GM19463 (cell line): Measurements from ENCODE around the gene RLBP1.

ENCODE experiments used
- ATAC-seq: cut with Tn5 transposase; IDR thresholded peaks from one replicate; pipeline ENCODE4 v1.9.1; 2021; ENCODE audit warnings: mild to moderate bottlenecking, moderate library complexity; ENCODE audit not compliant: unreplicated experiment

The RLBP1 gene

DNA sequence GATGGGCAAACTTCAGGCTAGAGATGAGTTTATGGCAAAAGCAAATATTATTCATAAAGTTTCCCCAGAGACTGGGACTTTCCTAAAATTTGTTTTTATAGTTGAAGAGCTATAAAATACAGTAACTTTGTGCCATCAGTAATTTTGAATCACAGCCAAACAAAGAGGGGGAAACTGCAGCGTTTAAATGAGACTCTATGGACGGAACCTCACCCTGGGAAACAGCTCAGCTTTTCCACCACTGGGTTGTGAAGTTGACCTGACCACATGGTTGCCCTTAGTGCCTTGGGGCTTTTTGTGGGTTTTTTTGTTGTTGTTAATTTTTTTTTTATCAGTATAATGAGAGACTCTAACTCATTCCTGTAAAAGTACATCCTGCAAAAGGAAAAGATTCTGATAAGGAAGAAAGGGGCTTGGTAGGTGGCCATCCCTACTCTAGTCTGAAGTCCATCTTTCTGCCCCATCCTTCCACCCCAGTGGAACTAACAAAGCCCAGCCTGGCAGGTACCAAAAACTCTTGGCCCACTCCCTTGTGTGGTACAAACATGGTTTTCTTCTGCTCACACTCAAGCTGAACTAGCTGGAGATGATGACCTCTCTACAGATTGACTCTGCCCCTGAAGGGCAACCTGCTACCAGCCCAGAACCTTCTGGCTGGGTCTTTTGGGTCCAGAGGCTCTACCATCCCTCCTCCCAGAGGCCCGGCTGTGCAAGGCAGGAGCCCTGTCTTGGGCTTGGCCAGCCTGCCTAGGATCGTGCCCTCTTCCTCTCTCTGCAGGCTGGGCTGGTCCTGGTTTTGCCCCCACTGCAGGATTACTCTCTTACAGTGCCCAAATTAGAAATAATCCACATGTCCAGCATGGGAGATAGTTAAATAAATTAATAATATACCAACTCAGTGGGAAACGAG, 41.2 kb downstream of the RLBP1 start:
- ATAC-seq: peak; percentile 60

DNA sequence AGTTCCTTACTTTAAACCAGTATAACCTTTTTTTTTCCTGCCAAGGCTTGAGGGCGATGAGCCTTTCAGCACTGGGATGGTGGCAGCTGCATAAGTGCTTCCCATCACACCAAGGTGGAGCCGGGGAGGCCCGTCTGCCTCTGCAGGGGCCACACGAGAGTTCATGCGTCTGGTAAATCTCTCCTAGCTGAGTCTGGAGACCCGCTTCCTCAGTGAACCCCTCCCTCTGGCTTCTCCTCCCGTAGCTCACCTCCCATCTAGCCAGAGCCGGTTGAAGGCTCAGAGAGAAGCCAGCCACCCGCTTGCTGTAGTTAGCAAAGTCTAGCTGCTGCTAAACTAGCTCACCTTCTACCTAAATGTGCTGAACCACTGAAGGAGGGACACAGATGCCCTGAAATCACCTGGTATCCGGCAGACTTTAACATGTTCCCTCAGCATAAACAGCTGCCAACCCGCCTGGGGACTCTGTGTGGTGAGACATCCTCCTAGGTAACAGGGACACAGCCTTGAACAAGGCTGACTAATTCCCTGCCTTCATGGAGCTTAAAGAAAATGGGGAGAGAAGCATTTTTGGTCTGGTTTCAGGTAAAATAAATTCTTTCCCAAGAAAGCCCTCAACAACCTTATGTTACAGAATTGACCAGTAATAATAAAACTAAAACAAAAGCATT, 42.9 kb downstream of the RLBP1 start:
- ATAC-seq: no peak

DNA sequence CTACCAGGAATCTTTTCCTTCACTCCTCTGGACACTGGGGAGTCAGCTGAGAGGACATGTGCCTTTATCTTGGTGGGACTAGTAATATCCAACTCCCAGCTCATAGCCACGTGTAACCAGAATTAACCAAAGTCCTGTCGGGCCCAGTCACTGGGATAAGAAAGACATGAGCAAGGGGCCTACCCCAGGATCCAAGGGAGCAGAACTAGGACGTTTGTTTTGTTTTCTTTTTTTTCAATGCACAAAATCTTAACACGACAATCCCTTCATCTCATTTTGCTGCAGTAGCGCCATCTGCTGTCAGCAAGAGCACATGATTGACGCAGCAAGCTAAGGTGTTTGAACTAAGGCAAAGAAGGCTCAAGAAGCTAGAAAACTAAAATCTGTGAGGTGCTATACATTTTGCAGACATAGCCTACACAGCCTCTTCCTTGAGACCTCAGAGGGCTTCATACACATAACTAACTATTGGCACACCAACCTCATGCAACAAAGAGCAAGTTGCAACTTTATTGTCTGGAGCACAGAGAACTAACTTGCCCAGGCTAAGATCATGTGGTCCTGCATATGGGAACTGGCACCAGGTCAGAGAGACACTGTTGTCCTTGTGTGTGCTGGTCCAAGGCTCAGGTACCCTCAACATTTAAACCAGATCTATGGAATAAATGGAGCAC, 43.6 kb downstream of the RLBP1 start:
- no peak for ATAC-seq

DNA sequence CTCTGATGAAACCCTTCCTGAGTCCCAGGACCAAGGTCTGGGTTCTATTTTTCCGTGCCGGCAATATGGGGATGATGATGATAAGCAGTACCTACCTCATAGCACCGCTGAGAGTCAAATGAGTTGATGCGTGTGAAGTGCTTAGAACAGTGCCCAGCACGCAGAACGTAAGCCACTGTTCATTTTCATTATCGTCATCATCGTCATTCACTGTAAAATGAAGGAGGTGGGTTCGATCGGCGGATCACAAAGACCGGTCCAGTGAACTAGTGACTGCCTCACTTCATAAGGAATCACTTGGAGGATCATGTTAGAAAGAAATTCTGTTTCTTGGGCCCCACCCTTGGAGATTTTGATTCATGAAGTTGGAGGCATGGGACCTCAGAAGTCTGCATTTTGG, 44.3 kb downstream of the RLBP1 start:
- no peak for ATAC-seq

DNA sequence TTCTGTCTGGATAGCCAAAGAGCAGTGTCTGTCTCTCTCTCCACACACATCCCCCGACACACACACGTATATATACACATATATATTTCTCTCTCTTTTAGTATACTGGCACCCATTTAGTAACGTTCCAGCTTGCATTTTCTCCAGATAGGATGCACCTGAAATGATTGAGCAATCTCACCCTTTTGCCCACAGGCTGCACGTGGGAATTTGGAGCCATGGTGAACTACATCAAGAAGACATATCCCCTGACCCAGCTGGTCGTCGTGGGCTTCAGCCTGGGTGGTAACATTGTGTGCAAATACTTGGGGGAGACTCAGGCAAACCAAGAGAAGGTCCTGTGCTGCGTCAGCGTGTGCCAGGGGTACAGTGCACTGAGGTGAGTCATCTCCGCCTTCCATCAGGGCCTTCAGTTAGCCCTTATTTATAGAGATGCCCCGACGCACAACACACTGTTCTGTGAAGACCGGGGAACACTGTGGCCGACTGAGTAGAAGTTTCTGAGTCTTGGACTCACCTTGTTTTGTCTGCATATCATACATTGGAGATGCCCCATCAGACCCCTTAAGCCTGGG, 45.7 kb downstream of the RLBP1 start:
- ATAC-seq: no peak

DNA sequence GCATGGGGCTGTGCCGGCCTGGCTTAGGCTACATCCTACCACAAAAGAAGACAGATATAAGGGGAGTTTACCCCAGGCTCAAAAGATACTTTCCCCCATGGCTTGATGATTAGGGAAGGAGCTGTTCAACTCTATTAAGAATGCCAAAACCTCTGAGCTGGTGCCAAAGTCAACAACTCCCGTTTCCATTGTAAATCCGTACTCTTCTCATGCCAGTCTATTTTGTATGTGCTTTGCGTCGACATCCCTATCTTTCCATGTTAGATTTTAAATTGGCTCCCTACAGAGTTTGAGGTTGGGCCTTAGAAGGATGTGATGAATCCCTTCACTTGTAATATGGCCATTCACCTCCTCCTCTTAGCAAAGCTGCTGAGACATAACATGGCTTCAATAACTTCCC, 46.9 kb downstream of the RLBP1 start:
- ATAC-seq: no peak

DNA sequence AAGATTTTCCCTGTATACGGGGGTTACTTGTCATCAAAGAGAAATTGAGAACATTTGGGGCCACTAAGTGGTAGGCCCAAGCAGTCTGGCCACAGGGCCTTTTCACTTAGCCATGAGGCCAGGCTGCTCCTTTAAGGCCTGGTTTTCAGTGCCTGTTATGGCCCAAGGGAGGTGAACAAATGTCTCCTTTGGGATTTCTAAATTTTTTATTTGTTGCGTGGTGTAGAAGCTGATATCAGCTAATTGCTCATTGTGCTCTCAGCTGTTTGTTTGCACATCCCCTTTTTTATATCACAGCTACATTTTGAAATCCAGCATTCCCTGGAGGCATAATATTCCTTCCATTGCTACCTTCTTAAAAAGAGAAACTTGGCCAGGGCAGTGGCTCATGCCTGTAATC, 48.5 kb downstream of the RLBP1 start:
- ATAC-seq: no peak

DNA sequence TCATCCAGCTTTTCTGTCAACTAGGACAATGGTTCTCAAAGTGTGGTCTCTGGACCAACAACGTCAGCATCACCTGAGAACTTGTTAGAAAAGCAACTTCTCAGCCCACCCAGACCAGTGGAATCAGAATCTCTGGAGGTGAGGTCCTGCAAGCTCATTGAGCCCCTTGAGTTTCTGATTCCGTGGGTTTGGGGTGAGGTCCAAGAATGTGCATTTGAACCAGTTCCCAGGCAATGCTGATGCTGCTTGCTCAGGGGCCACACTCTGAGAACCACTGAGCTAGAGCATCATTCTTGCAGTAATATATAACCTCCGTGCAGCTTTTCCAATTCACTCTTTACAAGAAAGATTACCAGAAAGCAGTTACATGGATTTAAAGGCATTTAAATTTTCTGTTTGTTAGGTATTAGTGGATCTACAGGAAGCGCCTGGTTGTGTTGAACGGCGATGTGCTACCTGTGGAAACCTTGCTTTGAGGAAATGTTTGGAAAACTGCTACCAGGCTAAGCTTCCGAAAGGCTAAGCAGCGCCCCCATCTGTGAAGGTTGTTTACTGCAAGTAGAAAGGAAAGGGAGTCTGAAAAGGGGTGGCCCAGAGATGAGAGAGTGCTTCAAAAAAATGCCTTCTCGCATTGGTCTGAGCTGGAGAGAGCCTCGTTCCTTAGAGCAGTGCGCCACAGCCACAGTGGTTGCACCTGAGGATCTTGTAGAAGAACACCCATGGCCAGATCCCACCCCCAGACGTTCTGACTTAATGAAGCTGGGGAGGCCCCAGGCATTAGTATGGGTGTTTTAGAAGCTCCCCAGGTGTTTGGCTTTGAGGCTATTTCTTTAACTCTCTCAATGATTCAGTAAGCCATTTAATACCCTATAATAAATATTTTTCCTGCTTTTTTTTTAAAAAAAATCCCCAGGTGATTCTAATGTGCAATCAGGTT, 50.0 kb downstream of the RLBP1 start:
- no peak for ATAC-seq

DNA sequence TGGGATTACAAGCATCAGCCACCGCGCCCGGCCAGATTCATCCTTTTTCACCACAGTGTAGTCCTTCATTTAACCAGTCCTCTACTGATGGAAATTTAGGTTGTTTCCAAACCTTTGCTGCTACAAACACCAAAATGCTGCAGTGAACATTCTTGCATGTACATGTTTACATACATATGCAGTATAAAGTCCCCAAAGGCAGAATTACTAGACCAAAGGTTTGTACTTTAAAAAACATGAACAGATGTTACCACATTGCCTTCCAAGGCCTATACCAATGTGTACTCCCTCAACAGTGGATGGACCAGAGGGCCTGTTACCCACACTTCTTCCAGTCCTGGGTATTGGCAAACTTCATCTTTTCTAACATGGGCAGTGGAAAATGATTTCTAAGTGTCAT, 51.0 kb downstream of the RLBP1 start:
- no peak for ATAC-seq

DNA sequence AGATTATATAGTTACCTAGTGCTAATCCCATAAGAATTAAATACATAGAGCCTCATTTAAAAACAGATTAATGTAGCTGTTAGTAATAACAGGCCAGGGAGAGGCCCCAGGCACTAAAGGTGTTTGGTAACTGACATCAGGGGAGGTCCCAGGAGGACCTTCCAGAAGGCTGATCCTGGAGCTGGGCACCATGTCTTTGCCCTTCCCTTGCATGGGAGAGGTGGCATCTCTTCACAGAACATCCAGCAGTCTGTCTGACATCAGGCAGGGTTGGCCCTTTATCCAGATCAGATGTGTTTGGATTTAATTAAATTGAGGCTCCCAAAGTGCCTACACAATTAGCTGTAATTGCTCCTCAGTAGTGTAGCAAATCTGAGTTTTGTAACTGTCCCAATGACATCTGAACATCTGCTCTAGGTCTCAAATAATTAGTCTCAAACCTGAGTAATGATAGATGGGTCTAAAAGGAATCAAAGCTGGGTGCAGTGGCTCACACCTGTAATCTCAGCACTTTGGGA, 53.0 kb downstream of the RLBP1 start:
- no peak for ATAC-seq

DNA sequence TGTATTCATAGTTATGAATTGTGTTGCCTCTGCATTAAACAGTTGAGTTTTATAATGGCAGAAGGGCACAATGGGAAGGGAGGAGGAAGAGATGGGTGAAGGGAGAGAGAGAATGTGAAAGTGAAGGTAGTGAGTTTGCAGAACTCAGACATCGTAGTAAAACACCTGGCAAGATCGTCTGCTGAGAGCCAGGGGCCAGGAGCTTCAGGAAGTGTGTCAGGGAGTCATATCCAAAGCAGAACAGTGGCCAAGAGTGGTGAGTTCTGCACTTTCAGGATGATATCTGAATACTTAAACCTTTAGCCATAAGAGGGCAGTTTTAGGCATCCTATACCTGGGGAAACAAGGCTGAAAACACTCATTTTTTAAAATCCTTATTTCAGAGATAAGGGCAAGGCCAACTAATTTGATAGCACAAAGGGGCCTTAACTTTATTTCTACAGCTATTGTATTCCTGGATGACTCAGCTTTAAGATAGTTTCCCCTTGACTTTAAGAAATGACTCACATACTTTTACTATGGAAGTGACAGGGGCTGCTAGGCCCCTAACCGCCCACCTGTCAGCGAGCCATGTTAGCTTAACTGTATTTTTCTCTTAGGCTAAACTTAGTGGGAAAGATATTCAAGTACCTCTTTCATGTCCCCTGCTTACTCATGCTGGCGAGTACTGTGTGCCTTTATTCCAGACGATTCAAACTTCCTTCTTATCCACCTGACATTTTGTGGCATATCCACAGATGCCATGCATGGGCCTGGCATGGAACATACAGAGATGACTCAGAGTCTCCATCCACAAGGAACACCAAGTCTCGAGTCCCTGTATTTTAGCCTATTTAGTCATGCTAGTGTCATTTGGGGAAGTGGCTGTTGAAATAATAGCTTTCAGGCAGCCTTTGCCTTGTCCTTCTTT, 53.9 kb downstream of the RLBP1 start:
- ATAC-seq: peak; percentile 83

DNA sequence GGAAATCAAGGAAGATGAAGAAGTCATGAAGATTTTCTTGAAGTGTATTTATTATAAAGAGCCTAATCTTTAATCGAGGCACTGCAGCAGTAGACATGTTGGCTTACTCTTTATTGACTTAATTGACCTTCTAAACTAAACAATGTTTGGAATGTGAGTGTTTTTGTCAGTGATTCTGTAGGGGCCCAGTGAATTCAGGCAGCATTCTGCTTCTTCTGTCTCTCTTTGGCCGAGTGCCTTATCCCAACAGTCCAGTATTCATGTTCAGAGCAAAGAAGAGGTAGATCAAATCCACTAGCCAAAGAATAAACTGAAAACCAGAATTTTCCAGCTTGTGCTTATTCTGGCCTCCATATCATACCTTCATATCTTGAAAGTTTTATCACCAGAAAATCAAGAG, 55.7 kb downstream of the RLBP1 start:
- no peak for ATAC-seq

DNA sequence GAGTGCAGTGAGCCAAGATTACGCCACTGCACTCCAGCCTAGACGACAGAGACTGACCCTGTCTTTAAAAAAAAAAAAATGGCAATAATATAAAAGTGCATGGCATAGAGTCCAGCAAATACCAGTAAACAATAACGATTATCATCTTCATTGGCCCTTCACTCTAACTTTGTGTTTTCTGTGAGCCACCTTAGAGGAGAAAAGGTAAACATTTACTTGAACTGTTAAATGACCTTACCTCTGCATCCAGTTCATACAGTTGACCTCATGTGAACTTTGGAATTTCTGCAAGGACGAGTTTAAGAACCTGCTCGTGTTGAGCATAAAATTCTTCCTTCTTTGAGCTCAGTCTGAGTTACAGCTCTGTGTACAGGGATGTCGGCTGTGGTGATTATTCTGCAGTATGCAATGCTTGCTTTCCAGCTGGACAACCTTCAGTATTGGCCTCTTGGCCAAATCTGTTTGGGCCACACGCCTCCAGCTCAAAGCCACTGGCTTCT, 56.6 kb downstream of the RLBP1 start:
- no peak for ATAC-seq

DNA sequence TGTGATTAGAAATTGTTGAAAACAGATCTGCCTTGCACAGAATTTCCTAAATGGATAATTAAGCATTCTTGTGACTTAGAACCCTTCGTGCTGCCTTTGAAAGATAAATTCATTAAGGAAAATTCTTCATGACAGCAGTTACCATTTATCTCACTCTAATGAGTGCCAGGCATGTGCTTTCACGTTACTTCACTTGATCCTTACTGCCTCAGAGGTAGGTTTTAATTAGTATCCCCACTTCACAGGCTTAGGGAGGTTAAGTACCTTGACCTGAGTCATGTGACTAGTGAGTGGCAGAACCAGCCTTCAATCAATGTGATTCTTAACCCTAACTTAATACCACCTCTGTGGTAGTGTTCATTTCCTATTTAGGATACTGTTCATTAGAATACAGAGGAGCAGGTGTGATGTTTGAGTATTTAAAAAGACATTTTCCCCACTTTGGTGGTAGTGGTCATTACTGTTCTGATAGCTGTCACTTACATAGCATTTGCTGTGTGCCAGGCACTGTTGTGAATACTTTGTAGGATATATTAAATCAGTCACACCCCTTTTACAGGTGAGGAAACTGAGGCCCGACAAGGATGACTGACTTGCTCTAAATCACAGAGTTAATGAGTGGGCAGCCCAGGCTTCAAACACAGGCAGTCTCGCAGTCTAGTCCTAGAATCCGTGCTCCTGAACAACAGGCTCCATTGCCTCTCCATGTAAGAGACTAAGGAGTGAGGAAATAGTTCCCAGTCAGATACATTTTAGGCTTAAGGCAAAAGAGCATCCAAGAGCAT, 57.9 kb downstream of the RLBP1 start:
- no peak for ATAC-seq

DNA sequence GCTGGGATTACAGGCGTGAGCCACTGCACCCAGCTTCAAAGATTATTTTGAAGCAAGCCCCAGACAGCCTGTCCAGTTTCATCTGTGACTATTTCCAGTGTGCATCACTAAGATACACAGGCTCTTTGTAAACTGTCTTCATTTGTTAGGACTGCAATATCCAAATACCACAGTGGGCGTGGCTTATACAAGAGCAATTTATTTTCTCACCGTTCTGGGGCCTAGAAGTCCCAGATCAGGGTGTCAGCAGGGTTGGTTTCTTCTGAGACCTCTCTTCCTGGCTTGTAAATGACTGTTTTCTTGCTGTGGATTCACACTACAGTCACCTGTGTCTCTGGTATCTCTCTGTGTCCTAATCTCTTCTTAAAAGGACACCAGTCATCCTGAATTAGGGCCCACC, 59.7 kb downstream of the RLBP1 start:
- ATAC-seq: no peak
